Inferior parietal cortex (tissue), 1 donor: ENCODE results near the gene PNMA8A.
"Not testable (repeated sequence)": the region's sequence is repeated elsewhere in the genome, so short reads cannot be mapped to it uniquely, and the experiment has no call there.

Experiments used
- DNase-seq: peaks from one replicate; pipeline ENCODE4 v3.0.0-alpha.2; 2016; ENCODE audit errors: extremely low spot score

The PNMA8A gene

GRCh38 chr19:46466536-46467196, 4.7 kb downstream of the PNMA8A start:
- DNase-seq = no peak

DNA sequence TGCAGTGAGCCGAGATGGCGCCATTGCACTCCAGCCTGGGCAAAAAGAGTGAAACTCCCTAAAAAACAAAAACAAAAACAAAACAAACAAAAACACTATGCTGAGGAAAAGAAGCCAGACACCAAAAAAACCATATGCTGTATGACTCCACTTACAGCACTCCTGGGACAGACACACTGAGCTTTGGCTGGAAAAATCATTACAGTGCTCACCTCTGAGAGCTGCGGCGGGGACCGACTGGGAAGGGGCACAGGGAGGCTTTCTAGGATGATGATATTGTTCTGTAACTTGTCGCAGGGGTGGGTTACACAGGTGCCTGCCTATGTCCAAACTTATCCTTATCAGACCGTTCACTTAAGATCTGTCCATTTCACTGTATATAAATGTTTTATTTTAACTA, 7.8 kb downstream of the PNMA8A start:
- no peak for DNase-seq

GRCh38 chr19:46461537-46461936, 9.8 kb downstream of the PNMA8A start:
- no peak for DNase-seq

- no peak for DNase-seq
Measured at GRCh38 chr19:46460981-46461380, 10.4 kb downstream of the PNMA8A start.

GRCh38 chr19:46460055-46460454, 11.3 kb downstream of the PNMA8A start:
- no peak for DNase-seq

DNA sequence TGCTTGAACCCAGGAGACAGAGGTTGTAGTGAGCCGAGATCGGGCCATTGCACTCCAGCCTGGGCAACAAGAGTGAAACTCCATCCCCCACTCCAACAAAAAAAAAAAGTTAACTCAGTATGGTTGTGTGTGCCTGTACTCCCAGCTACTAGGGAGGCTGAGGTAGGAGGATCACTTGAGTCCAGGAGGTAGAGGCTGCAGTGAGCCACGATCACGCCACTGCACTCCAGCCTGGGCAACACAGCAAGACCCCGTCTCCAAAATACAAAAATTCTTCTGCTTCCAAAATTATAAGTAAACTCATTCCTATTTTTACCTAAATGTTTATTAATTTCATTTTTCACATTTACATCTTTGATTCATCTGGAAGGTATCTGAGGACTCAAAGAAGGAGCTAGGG, 14.4 kb downstream of the PNMA8A start:
- no peak for DNase-seq

GRCh38 chr19:46454244-46454643, 17.1 kb downstream of the PNMA8A start:
- DNase-seq = no peak

GRCh38 chr19:46453661-46454060, 17.7 kb downstream of the PNMA8A start:
- no peak for DNase-seq

DNA sequence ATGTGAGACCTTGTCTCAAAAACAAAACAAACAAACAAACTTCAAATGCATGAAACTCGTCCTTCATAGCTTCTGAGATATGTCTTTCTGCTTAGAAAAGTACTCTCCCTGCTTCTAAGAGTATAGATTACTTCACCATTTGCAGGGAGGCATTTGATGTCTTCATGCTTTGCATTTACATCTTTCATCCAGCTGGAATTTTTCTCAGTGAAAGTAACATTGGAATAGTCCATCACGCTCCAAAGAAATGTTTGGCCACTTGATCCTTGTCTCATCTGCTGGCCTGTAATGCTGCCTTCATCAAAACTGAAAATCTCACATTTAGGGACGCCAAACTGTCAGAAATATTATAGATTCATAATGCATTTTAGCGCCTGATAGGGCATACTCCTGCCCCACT, 19.2 kb downstream of the PNMA8A start:
- no peak for DNase-seq

- no peak for DNase-seq
Measured at GRCh38 chr19:46451352-46451751, 20.0 kb downstream of the PNMA8A start.

GRCh38 chr19:46450737-46451136, 20.6 kb downstream of the PNMA8A start:
- DNase-seq = no peak

DNA sequence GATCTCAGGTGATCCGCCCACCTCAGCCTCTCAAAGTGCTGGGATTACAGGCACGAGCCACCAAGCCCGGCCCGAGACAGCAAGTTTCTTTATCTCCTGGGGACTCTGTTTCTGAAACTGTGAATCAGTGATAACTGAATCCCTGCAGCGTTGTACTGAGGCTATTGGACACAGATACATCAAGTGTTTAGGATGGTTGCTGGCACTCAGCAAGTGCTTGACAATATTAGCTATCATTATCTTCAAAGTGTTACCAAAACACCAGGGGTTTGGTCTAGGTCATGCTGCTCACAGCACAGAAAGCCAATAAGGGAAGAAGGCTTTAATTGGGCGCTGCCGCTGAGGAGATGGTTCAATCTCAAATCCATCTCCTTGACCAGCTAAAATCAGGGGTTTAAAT, 22.1 kb downstream of the PNMA8A start:
- no peak for DNase-seq

GRCh38 chr19:46448601-46449000, 22.8 kb downstream of the PNMA8A start:
- no peak for DNase-seq

DNA sequence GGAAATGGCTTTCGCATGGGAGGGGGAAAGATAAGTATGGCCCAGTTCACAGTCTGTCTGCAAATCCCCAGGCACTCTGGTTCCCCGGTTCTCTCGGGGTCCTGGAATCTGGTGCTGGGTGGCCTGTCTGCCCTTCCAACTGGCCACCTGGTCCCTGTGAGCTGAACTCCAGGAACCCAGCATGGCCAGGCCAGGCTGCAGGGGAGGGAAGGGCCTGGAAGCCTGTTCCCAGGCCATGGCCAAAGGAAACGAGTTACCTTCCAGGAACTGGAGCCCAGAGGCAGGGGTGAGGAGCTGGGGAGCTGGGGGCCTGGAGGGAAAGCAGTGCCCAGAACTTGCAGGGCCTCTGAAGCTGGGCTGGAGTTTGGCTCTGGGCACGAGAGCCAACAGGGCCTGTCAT, 23.5 kb downstream of the PNMA8A start:
- DNase-seq = no peak

DNA sequence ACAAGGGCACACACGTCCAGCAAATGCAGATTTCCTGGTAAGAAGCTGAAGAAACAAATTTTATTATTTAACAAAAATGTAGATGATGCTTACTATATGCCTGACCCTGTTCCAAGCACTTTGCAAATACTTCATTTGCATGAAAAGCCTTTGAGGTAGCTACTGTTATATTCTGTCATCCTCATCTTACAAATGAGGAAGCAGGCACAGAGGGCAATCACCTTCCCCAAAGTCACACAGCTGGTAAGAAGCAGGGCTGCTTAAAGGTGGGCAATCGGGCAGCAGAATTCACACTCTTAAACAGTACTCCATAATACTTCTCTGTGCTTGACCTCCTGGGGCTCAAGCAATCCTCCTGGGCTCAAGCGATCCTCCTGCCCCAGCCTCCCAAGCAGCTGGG, 24.4 kb downstream of the PNMA8A start:
- no peak for DNase-seq

GRCh38 chr19:46446021-46446420, 25.3 kb downstream of the PNMA8A start:
- DNase-seq = no peak

DNA sequence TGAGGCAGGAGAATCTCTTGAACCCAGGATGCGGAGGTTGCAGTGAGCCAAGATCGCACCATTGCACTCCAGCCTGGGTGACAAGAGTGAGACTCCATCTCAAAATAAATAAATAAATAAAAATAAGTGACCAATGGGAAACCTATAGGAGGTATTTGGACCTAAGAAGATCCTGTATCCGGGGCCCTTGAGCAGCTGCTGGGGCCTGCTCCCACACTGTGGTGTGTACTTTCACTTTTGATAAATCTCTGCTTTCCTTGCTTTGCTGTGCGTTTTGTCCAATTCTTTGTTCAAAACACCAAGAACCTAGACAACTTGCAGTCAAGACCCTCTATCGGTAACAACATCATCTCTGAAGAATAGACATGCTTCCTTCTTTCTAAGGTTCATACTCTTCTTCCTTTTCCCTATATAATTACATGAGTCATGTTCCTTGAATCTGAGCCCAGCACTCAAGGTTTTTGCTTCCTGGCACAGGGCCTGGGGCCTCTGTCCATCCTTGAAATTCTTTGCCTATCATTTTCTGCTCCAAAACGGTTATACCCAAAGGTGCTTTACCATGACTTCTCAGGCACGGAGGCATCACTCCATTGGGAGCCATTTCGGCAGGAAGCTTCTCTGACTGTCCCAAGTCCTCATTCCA, 28.4 kb downstream of the PNMA8A start:
- no peak for DNase-seq

DNA sequence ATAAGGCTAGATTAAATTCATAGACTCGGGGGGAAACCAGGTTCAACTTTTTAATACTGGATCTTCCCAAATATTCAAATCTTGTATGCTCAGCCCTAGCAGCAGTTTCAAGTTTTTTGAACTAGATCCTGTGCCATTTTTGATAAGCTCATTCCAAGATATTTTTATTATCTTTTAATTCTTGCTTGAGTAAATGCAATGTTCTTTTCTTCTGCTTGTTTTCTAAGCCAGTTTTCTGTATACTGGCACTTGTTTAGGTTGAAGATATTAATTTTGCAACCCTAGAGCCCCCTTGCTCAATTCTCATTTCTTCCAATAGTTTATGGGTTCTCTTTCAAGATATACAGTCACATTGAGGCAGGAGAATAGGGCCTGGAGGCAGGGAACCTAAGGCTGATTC, 29.5 kb downstream of the PNMA8A start:
- no peak for DNase-seq

DNA sequence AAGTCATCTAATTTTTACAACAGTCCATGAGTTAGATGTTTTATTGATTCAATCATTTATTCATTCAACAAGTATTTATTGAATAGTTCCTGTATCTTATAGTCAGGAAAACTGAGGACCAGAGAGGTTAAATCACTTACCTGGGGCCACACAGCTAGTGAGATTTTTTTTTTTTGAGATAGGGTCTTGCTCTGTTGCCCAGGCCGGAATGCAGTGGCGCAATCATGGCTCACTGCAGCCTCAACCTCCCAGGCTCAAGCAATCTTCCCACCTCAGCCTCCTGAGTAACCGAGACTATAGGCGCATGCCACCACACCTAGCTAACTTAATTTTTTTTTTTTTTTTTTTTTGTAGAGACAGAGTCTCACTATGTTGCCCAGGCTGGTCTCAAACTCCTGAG, 35.7 kb downstream of the PNMA8A start:
- not testable (repeated sequence) for DNase-seq

- peak; percentile 72 for DNase-seq
Measured at GRCh38 chr19:46435009-46435408, 36.4 kb downstream of the PNMA8A start.

GRCh38 chr19:46433470-46433869, 37.9 kb downstream of the PNMA8A start:
- DNase-seq = not testable (repeated sequence)

- no peak for DNase-seq
Measured at GRCh38 chr19:46431824-46432223, 39.5 kb downstream of the PNMA8A start.

- DNase-seq = no peak
Measured at GRCh38 chr19:46429999-46430398, 41.4 kb downstream of the PNMA8A start.
